GM10266 (cell line): ENCODE data around the gene ARHGAP24.
"Not testable (repeated sequence)": the region's sequence is repeated elsewhere in the genome, so short reads cannot be mapped to it uniquely, and the experiment has no call there.

ENCODE experiments used
- DNase-seq: peaks from one replicate; pipeline ENCODE4 v3.0.0; 2012; ENCODE audit errors: extremely low spot score
- CTCF ChIP-seq: IDR thresholded peaks from 2 replicates; pipeline ENCODE4 v1.5.1; 2012; ENCODE audit warnings: mild to moderate bottlenecking, low read depth; ENCODE audit not compliant: control insufficient read depth, insufficient read depth; ENCODE audit errors: missing control alignments

The ARHGAP24 gene

GRCh38 chr4:86011117-86011516 is 536.2 kb downstream of the ARHGAP24 start:
- no peak for DNase-seq
- TF ChIP-seq CTCF = no peak

DNA sequence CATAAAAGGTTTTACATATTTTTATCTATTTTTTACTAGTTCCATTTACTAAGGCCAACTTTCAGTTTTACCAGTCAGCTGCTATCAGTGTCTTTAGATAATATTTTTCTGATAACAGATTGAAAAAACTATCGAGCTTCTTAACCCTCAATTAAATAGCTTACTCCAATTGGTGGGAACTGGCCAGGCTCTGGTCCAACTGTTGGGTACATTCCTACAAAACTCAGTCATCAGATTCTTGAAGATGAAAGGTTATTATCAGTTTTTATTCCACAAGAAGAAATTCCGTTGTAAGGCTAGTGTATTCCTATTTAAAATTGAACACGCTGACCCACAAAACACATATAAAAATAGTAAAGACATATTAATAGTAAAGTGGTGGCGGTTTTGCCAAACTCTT is 538.7 kb downstream of the ARHGAP24 start:
- no peak for DNase-seq
- no peak for TF ChIP-seq CTCF

- TF ChIP-seq CTCF = no peak
- DNase-seq = peak; percentile 56
These were observed 539.6 kb downstream of the ARHGAP24 start for GRCh38 chr4:86014599-86014998.

GRCh38 chr4:86015412-86016350 is 540.7 kb downstream of the ARHGAP24 start:
- TF ChIP-seq CTCF = no peak
- no peak for DNase-seq

- TF ChIP-seq CTCF = no peak
- DNase-seq = no peak
These were observed 544.4 kb downstream of the ARHGAP24 start for GRCh38 chr4:86019362-86019761.

DNA sequence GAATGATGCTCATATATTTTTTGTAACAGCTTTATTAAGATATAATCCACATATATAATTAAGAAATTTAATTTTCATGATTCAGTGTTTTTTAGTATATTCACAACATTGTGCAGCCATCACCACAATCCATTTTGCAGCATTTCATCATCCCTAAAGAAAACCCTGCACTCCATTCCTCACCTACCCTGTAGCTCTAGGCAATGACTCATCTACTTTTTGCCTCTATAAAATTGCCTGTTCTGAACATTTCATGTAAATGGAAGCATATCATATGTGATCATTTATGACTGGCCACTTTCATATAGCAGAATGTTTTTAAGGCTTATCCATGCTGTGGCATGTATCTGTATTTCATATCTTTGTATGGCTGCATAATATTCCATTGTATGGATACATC is 545.0 kb downstream of the ARHGAP24 start:
- no peak for TF ChIP-seq CTCF

DNA sequence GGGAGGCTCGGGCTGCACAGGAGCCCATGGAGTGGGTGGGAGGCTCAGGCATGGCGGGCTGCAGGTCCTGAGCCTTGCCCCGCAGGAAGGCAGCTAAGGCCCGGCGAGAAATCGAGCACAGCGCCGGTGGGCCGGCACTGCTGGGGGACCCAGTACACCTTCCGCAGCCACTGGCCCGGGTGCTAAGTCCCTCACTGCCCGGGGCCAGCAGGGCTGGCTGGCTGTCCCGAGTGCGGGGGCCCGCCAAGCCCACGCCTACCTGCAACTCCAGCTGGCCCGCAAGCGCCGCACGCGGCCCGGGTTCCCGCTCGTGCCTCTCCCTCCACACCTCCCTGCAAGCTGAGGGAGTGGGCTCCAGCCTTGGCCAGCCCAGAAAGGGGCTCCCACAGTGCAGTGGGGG is 546.7 kb downstream of the ARHGAP24 start:
- DNase-seq = not testable (repeated sequence)

More for the DNA sequence above, 545.0 kb downstream of the ARHGAP24 start:
- DNase-seq = no peak
